Measurements from ENCODE around the gene FBXW7. TPM values are rescaled to one million over a fixed set of nuclear protein-coding genes. Genes with fewer than 3 reads are reported as not detected.

Gene FBXW7
- total and polyA plus RNA-seq, 2 donors (not counting 1 experiment from before 2014, with no cell fraction given): 16.3 to 68.7 TPM

DNA sequence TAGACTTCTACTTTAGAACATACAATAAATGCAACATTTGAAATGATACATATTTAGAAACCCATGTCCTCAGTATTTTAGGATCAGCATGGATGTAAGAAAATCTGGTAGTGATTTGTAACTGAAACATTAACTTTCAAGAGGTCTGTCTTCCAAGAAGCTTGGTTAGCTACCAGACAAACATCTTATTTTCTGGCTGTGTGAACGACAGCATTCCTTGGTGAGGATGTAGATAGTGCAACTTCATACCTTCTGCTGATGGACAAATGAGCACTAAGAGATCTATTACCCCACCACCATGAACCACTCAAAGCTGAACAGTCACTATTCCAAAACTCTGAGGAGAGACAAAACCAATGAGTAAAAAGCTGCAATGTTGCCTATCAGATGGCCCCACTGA, 212.7 kb downstream of the FBXW7 start:
- Histone ChIP-seq H3K4me1 (ENCODE audit: control insufficient read depth, extremely low read depth, insufficient read depth, low read length) (no peaks in the 10 kb centered on the region), H3K4me3 (replicated peaks in 1 of 4; ENCODE audit: control extremely low read depth in 1 of 4, insufficient read depth in 1 of 4, low read depth in 3 of 4, low read length in 4 of 4) (no peak overlapping the region), H3K27ac (ENCODE audit: insufficient read depth, low read length) (no peak overlapping the region), H3K4me2 (ENCODE audit: extremely low read depth, insufficient read depth, low read length) (no peak overlapping the region), H2AFZ (ENCODE audit: low read length) (no peak overlapping the region), H3K9ac (ENCODE audit: insufficient read depth, low read length) (no peak overlapping the region), H3K9me3 (ENCODE audit: control insufficient read depth, insufficient read depth, low read depth, low read length) (no peaks in the 10 kb centered on the region), H4K20me1 (ENCODE audit: control insufficient read depth, extremely low read depth, insufficient read depth, low read length) (no peaks in the 10 kb centered on the region), H3K27me3 (ENCODE audit: control insufficient read depth, insufficient read depth, low read length) (no peaks in the 10 kb centered on the region), H3K79me2 (ENCODE audit: control insufficient read depth, insufficient read depth, low read length) (no peaks in the 10 kb centered on the region), H3K36me3 (ENCODE audit: control insufficient read depth, insufficient read depth, low read length) (no peaks in the 10 kb centered on the region)
- no peak for DNase-seq (ENCODE audit: low read depth in 2 of 2)
- TF ChIP-seq, protein P1, sequence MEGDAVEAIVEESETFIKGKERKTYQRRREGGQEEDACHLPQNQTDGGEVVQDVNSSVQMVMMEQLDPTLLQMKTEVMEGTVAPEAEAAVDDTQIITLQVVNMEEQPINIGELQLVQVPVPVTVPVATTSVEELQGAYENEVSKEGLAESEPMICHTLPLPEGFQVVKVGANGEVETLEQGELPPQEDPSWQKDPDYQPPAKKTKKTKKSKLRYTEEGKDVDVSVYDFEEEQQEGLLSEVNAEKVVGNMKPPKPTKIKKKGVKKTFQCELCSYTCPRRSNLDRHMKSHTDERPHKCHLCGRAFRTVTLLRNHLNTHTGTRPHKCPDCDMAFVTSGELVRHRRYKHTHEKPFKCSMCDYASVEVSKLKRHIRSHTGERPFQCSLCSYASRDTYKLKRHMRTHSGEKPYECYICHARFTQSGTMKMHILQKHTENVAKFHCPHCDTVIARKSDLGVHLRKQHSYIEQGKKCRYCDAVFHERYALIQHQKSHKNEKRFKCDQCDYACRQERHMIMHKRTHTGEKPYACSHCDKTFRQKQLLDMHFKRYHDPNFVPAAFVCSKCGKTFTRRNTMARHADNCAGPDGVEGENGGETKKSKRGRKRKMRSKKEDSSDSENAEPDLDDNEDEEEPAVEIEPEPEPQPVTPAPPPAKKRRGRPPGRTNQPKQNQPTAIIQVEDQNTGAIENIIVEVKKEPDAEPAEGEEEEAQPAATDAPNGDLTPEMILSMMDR (conservative IDR thresholded peaks at IDR 0.05 in 1 of 2, IDR thresholded peaks at IDR 0.05 in 1 of 2; ENCODE audit: low read depth in 1 of 2, low read length in 2 of 2): no peak
- TF ChIP-seq EZH2 (IDR thresholded peaks at IDR 0.05; ENCODE audit: low read length, missing control alignments): no peak

DNA sequence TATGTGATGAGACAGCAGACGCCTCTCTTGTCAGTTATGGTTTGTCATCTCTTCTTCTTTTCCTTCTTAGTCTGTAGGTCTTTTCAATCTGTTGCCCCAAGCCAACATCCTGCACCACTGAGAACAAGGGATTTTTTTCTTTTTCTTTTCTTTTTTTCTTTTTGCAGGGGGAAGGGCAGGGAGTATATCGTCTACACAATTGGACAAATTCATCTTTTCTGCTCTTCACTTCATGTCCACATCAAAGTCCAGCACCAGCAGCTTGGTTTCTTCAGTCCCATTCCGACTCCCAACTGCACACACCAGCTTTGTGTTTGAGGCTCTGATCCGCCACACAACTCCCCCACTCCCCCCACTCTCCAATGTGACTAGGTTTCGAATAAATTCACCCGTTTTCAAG, 213.2 kb downstream of the FBXW7 start:
- Histone ChIP-seq H3K9me3 (ENCODE audit: control insufficient read depth, insufficient read depth, low read depth, low read length) (no peaks in the 10 kb centered on the region), H3K79me2 (ENCODE audit: control insufficient read depth, insufficient read depth, low read length) (no peaks in the 10 kb centered on the region), H3K27ac (ENCODE audit: insufficient read depth, low read length) (no peak overlapping the region), H3K4me3 (replicated peaks in 1 of 4; ENCODE audit: control extremely low read depth in 1 of 4, insufficient read depth in 1 of 4, low read depth in 3 of 4, low read length in 4 of 4) (no peak overlapping the region), H3K27me3 (ENCODE audit: control insufficient read depth, insufficient read depth, low read length) (no peaks in the 10 kb centered on the region), H3K4me1 (ENCODE audit: control insufficient read depth, extremely low read depth, insufficient read depth, low read length) (no peaks in the 10 kb centered on the region), H3K9ac (ENCODE audit: insufficient read depth, low read length) (no peak overlapping the region), H4K20me1 (ENCODE audit: control insufficient read depth, extremely low read depth, insufficient read depth, low read length) (no peaks in the 10 kb centered on the region), H3K4me2 (ENCODE audit: extremely low read depth, insufficient read depth, low read length) (no peak overlapping the region), H2AFZ (ENCODE audit: low read length) (no peak overlapping the region), H3K36me3 (ENCODE audit: control insufficient read depth, insufficient read depth, low read length) (no peaks in the 10 kb centered on the region)
- no peak for DNase-seq (ENCODE audit: low read depth in 2 of 2)
- TF ChIP-seq, protein P1 (conservative IDR thresholded peaks at IDR 0.05 in 1 of 2, IDR thresholded peaks at IDR 0.05 in 1 of 2; ENCODE audit: low read depth in 1 of 2, low read length in 2 of 2): no peak
- TF ChIP-seq EZH2 (IDR thresholded peaks at IDR 0.05; ENCODE audit: low read length, missing control alignments): no peak

DNA sequence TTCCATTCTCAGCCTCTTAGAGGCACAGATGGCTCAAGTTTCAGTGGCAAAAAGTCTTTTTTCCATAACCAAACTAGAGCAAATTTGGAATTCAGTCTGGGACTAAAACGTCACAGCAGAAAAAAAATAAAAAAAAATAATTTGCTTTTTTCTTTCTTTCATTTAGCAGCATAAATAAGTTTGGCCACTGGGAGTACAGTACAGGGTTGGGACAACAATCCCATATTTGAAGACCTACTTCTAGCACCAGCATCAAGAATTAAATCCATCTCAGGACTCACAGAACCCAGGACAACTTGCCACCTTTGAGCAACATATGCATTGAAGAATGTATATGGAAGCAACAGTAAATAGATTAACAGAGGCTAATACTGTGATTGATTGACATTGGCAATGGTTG, 214.0 kb downstream of the FBXW7 start:
- no peaks in the 10 kb centered on the region for H3K9me3 ChIP-seq (ENCODE audit: control insufficient read depth, insufficient read depth, low read depth, low read length)
- H3K4me1 ChIP-seq (ENCODE audit: control insufficient read depth, extremely low read depth, insufficient read depth, low read length): no peaks in the 10 kb centered on the region
- H4K20me1 ChIP-seq (ENCODE audit: control insufficient read depth, extremely low read depth, insufficient read depth, low read length): no peaks in the 10 kb centered on the region
- TF ChIP-seq, protein P1 (conservative IDR thresholded peaks at IDR 0.05 in 1 of 2, IDR thresholded peaks at IDR 0.05 in 1 of 2; ENCODE audit: low read depth in 1 of 2, low read length in 2 of 2): no peak
- no peak for TF ChIP-seq EZH2 (IDR thresholded peaks at IDR 0.05; ENCODE audit: low read length, missing control alignments)
- DNase-seq (ENCODE audit: low read depth in 2 of 2): no peak
- no peaks in the 10 kb centered on the region for H3K36me3 ChIP-seq (ENCODE audit: control insufficient read depth, insufficient read depth, low read length)
- no peak overlapping the region for H3K27ac ChIP-seq (ENCODE audit: insufficient read depth, low read length)
- H3K27me3 ChIP-seq (ENCODE audit: control insufficient read depth, insufficient read depth, low read length): no peaks in the 10 kb centered on the region
- no peak overlapping the region for H3K9ac ChIP-seq (ENCODE audit: insufficient read depth, low read length)
- no peaks in the 10 kb centered on the region for H3K79me2 ChIP-seq (ENCODE audit: control insufficient read depth, insufficient read depth, low read length)
- H2AFZ ChIP-seq (ENCODE audit: low read length): no peak overlapping the region
- no peak overlapping the region for H3K4me2 ChIP-seq (ENCODE audit: extremely low read depth, insufficient read depth, low read length)
- H3K4me3 ChIP-seq (replicated peaks in 1 of 4; ENCODE audit: control extremely low read depth in 1 of 4, insufficient read depth in 1 of 4, low read depth in 3 of 4, low read length in 4 of 4): no peak overlapping the region
